ENCODE data around the gene ANKDD1A. TPM values are rescaled to one million over a fixed set of nuclear protein-coding genes. Genes with fewer than 3 reads are reported as not detected.
A peak's percentile ranks its signal among the peaks of the same experiment; 100 is the strongest.

ANKDD1A gene
- polyA plus RNA-seq, 3 donors: 0.49 to 3.5 (median 0.90) TPM

DNA sequence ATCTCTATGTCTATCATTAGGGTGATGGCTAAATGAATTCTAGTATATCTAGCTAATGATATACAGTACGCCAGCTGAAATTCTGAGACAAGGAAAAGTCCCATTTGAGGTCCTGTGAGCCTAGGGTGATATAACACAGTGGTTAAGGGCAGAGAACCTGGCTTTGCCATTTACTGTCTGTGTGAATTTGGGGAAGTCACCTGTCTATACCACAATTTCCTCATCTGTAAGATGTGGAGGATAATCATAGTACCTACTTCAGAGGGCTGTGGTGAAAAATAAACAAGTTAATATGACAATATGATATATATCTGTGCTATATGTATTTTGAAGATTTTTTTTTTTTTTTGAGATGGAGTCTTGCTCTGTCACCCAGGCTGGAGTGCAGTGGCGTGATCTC, 9.8 kb upstream of the ANKDD1A start:
- H3K4me3 Mint-ChIP-seq: no peak overlapping the region
- H3K27ac ChIP-seq (ENCODE audit: low read depth in 1 of 2, low read length in 2 of 2): no peak overlapping the region
- TF ChIP-seq, protein P1, sequence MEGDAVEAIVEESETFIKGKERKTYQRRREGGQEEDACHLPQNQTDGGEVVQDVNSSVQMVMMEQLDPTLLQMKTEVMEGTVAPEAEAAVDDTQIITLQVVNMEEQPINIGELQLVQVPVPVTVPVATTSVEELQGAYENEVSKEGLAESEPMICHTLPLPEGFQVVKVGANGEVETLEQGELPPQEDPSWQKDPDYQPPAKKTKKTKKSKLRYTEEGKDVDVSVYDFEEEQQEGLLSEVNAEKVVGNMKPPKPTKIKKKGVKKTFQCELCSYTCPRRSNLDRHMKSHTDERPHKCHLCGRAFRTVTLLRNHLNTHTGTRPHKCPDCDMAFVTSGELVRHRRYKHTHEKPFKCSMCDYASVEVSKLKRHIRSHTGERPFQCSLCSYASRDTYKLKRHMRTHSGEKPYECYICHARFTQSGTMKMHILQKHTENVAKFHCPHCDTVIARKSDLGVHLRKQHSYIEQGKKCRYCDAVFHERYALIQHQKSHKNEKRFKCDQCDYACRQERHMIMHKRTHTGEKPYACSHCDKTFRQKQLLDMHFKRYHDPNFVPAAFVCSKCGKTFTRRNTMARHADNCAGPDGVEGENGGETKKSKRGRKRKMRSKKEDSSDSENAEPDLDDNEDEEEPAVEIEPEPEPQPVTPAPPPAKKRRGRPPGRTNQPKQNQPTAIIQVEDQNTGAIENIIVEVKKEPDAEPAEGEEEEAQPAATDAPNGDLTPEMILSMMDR (IDR thresholded peaks at IDR 0.05): no peak

DNA sequence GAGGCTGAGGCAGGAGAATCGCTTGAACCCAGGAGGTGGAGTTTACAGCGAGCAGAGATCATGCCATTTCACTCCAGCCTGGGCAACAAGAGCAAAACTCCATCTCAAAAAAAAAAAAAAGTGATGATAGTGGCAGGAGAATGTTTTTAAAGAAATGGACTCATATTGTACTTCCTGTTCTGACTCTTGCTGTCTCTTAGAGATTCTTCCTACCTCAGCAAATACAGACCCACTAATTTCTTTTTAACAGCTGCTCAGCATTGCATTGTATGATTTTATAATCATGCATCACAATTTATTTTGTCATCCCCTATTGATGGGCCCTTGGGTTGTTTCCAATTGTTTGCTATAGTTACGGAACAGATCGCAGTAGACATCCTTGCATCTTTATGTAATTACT, 8.8 kb upstream of the ANKDD1A start:
- intact Hi-C loops (cut with micrococcal nuclease): no loop called here
- peaks cover 6 to 11% (median 10%) of the 10 kb centered on the region in 7 donors for H3K9me3 Mint-ChIP-seq
- H3K27ac ChIP-seq (ENCODE audit: low read depth in 1 of 2, low read length in 2 of 2): no peak overlapping the region
- H3K9ac ChIP-seq (ENCODE audit: insufficient read depth, low read length, poor library complexity, severe bottlenecking): no peak overlapping the region
- DNase-seq: no peak
- H3K36me3 Mint-ChIP-seq: peaks cover 5 to 13% of the 10 kb centered on the region in 2 donors
- peaks cover 0 to 3% (median 1%) of the 10 kb centered on the region in 3 donors for H3K27me3 Mint-ChIP-seq (ENCODE audit: low read depth in 3 of 3)
- peaks cover 6 to 10% of the 10 kb centered on the region in 2 donors for H3K9me3 ChIP-seq (replicated peaks in 1 of 2; ENCODE audit: control insufficient read depth in 1 of 2, insufficient read depth in 1 of 2, low read length in 2 of 2)
- no peaks in the 10 kb centered on the region for H3K27me3 ChIP-seq (ENCODE audit: control insufficient read depth in 2 of 2, insufficient read depth in 2 of 2, low read length in 2 of 2)
- no peak overlapping the region for H3K4me3 Mint-ChIP-seq
- H3K79me2 ChIP-seq (ENCODE audit: insufficient read depth, low read length): no peaks in the 10 kb centered on the region
- no peak overlapping the region for H3K4me2 ChIP-seq (replicated peaks; ENCODE audit: extremely low read depth, low read length, poor library complexity, severe bottlenecking)
- H4K20me1 ChIP-seq (ENCODE audit: insufficient read depth, low read length): no peaks in the 10 kb centered on the region
- peaks cover 40% of the 10 kb centered on the region for H3K4me1 Mint-ChIP-seq
- no peak overlapping the region for H2AFZ ChIP-seq (ENCODE audit: insufficient read depth, low read depth, low read length, poor library complexity, severe bottlenecking)
- no CpG with 5 or more reads among the region's 4 CpGs for WGBS (ENCODE audit: insufficient coverage)
- no peaks in the 10 kb centered on the region for H3K36me3 ChIP-seq (replicated peaks in 1 of 2; ENCODE audit: control insufficient read depth in 1 of 2, insufficient read depth in 2 of 2, low read length in 2 of 2)
- H3K27ac Mint-ChIP-seq: peak overlapping the region in 4 of 7 donors; percentile 2 to 38 (median 18)
- no peak overlapping the region for H3K4me3 ChIP-seq (replicated peaks in 1 of 3; ENCODE audit: low read depth in 2 of 3, low read length in 3 of 3)
- TF ChIP-seq, protein P1 (IDR thresholded peaks at IDR 0.05): no peak
- H3K4me1 ChIP-seq (ENCODE audit: control insufficient read depth in 1 of 2, insufficient read depth in 2 of 2, low read length in 2 of 2): peaks cover 24 to 40% of the 10 kb centered on the region in 2 donors

More for the DNA sequence above, 9.8 kb upstream of the ANKDD1A start:
- Histone ChIP-seq H3K9me3 (replicated peaks in 1 of 2; ENCODE audit: control insufficient read depth in 1 of 2, insufficient read depth in 1 of 2, low read length in 2 of 2) (peaks cover 6 to 10% of the 10 kb centered on the region in 2 donors), H3K27me3 (ENCODE audit: control insufficient read depth in 2 of 2, insufficient read depth in 2 of 2, low read length in 2 of 2) (no peaks in the 10 kb centered on the region), H4K20me1 (ENCODE audit: insufficient read depth, low read length) (no peaks in the 10 kb centered on the region), H3K79me2 (ENCODE audit: insufficient read depth, low read length) (no peaks in the 10 kb centered on the region), H2AFZ (ENCODE audit: insufficient read depth, low read depth, low read length, poor library complexity, severe bottlenecking) (no peak overlapping the region), H3K9ac (ENCODE audit: insufficient read depth, low read length, poor library complexity, severe bottlenecking) (no peak overlapping the region), H3K4me2 (replicated peaks; ENCODE audit: extremely low read depth, low read length, poor library complexity, severe bottlenecking) (no peak overlapping the region), H3K36me3 (replicated peaks in 1 of 2; ENCODE audit: control insufficient read depth in 1 of 2, insufficient read depth in 2 of 2, low read length in 2 of 2) (no peaks in the 10 kb centered on the region), H3K4me3 (replicated peaks in 1 of 3; ENCODE audit: low read depth in 2 of 3, low read length in 3 of 3) (no peak overlapping the region), H3K4me1 (ENCODE audit: control insufficient read depth in 1 of 2, insufficient read depth in 2 of 2, low read length in 2 of 2) (peaks cover 33 to 50% of the 10 kb centered on the region in 2 donors)
- peaks cover 50% of the 10 kb centered on the region for H3K4me1 Mint-ChIP-seq
- H3K27me3 Mint-ChIP-seq (ENCODE audit: low read depth in 3 of 3): peaks cover 0 to 1% (median under 1%) of the 10 kb centered on the region in 3 donors
- intact Hi-C loops (cut with micrococcal nuclease): no loop called here
- 100% methylated on average over 1 of the region's 2 CpGs for WGBS (ENCODE audit: insufficient coverage)
- DNase-seq: peak in 1 of 3 donors; percentile 36
- peaks cover 6 to 11% (median 10%) of the 10 kb centered on the region in 7 donors for H3K9me3 Mint-ChIP-seq
- H3K27ac Mint-ChIP-seq: peak overlapping the region in 1 of 7 donors; percentile 38
- H3K36me3 Mint-ChIP-seq: peaks cover 9 to 13% of the 10 kb centered on the region in 2 donors

Data from CD14-positive monocyte (primary cell).